GM10248 (cell line): Measurements from ENCODE around the gene MYL7.

ENCODE experiments used
- CTCF ChIA-PET: fragments of 300-600 bp; sonication (Branson Sonifier 250); formaldehyde crosslinking; extraction: SDS; loops from one replicate; lab custom pipeline; 2021; ENCODE audit warnings: antibody characterized with exemption; lab: Yijun Ruan, JAX
- POLR2A ChIA-PET: fragments of 350-650 bp; sonication (Branson Sonifier 250); formaldehyde crosslinking; extraction: SDS; loops from one replicate; lab custom pipeline; 2020; ENCODE audit warnings: antibody characterized with exemption; lab: Yijun Ruan, JAX
- DNase-seq: peaks from one replicate; pipeline ENCODE4 v3.0.0; 2012; ENCODE audit errors: extremely low spot score
- CTCF ChIP-seq: IDR thresholded peaks from 2 replicates; pipeline ENCODE4 v1.5.1; 2012; ENCODE audit warnings: mild to moderate bottlenecking, low read depth; ENCODE audit errors: extremely low read depth, missing control alignments, control extremely low read depth

Gene MYL7

GRCh38 chr7:44124822-44125202 lies 16.3 kb downstream of the MYL7 start:
- TF ChIP-seq CTCF = no peak
- ChIA-PET POLR2A (no interaction called here), CTCF (interaction anchor here (1.0 kb wide), 1 partner anchor 18 kb away, joined by 3 read pairs; no protein-coding TSS in a partner anchor)
- DNase-seq = no peak

GRCh38 chr7:44123190-44124003 lies 17.7 kb downstream of the MYL7 start, which contains the start of gene POLD2:
Gene POLD2, minus strand, starts transcription at chr7:44123548. Its CDS starts 1,495 bp downstream, at chr7:44122053.
- DNase-seq = peak; percentile 100
- no peak for TF ChIP-seq CTCF
- POLR2A ChIA-PET = interaction anchor here (0.9 kb wide), 1 partner anchor 12 kb away, joined by 3 read pairs; no protein-coding TSS in a partner anchor
- CTCF ChIA-PET = interaction anchor here (1.0 to 2.1 kb wide), 8 partner anchors 12 to 443 kb away, joined by 3 to 6 read pairs (median 3); no protein-coding TSS in a partner anchor

GRCh38 chr7:44122529-44122928 lies 18.6 kb downstream of the MYL7 start:
- no peak for TF ChIP-seq CTCF
- ChIA-PET POLR2A (no interaction called here), CTCF (interaction anchor here (1.2 to 2.1 kb wide), 6 partner anchors 9 to 119 kb away, joined by 3 to 6 read pairs (median 3); no protein-coding TSS in a partner anchor)
- no peak for DNase-seq

- CTCF ChIA-PET = interaction anchor here (1.2 to 2.1 kb wide), 3 partner anchors 10 to 119 kb away, joined by 3 to 6 read pairs (median 3); no protein-coding TSS in a partner anchor
- DNase-seq = no peak
- POLR2A ChIA-PET = no interaction called here
- TF ChIP-seq CTCF = no peak
Measured at GRCh38 chr7:44121761-44122420, 19.2 kb downstream of the MYL7 start.

GRCh38 chr7:44120395-44120794 lies 20.7 kb downstream of the MYL7 start:
- POLR2A ChIA-PET = no interaction called here
- no peak for TF ChIP-seq CTCF
- DNase-seq = no peak
- CTCF ChIA-PET = no interaction called here

- no peak for DNase-seq
- CTCF ChIA-PET = no interaction called here
- POLR2A ChIA-PET = no interaction called here
- no peak for TF ChIP-seq CTCF
Measured at GRCh38 chr7:44119829-44120380, 21.2 kb downstream of the MYL7 start.
